Measurements from ENCODE around the gene LURAP1L.

Gene LURAP1L

DNA sequence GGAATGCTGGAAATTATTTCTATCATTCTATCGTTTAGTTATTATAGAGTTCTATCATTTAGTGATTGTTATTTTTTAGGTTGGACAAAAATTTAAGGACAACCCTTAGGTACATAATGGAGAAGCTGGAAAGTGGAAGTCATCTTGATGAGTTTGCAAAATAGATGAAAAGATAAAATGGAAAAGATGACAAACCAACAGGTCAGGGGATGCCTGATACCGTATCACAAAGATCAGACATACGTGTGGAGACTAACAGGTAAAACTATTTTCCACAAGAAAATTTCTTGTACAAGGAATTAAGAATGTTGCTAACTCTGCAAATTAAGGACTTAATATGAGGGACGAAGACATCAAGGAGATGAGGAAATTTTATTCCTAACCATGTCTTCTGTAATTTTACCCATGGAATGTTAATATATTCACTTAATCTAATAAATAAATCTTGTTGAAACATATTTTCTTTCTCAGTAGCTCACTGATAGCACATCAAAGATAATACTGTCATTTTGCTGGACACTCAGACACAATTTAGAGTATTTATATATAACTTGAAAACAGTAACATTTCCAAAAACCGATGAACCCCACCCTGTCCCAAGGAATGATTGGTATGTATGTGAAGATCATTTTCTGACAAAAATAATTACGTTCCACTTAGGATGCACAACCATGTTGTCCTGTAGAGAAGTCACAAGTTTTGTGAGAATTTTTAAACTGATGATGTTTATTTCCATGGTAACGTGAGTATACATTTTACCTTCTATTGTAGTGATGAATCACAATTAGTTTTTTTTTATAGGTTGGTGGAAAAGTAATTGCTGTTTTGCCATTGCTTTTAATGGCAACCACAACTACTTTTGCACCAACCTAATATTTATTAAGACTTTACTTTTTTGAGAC is 2.6 kb downstream of the LURAP1L start:
- no peak overlapping the region for H3K56ac ChIP-seq (ENCODE audit: low read length)
- H3K18ac ChIP-seq (ENCODE audit: low read length), result no peak overlapping the region
- no peak overlapping the region for H3K4ac ChIP-seq (ENCODE audit: low read depth, low read length)
- no peaks in the 10 kb centered on the region for H3K79me2 ChIP-seq (ENCODE audit: control insufficient read depth, insufficient read depth, low read length)
- H3K27me3 ChIP-seq (ENCODE audit: insufficient read depth, low read length, poor library complexity), result no peaks in the 10 kb centered on the region
- H3K27ac ChIP-seq (ENCODE audit: low read depth, low read length), result no peak overlapping the region
- no CpG with 5 or more reads among the region's 7 CpGs for WGBS (ENCODE audit: extremely low coverage, insufficient coverage, low lambda C conversion rate)
- H2BK15ac ChIP-seq (replicated peaks; ENCODE audit: low read depth), result no peak overlapping the region
- H3K4me1 ChIP-seq (ENCODE audit: control insufficient read depth, low read depth, low read length), result no peaks in the 10 kb centered on the region
- no peaks in the 10 kb centered on the region for H3K79me1 ChIP-seq (ENCODE audit: low read length)
- no peak overlapping the region for H2BK5ac ChIP-seq (ENCODE audit: low read length)
- H3K4me2 ChIP-seq (ENCODE audit: low read length), result no peak overlapping the region
- H3K23ac ChIP-seq (ENCODE audit: low read length), result no peak overlapping the region
- no peaks in the 10 kb centered on the region for H3K36me3 ChIP-seq (ENCODE audit: control insufficient read depth, insufficient read depth, low read length)
- no peak overlapping the region for H3K9ac ChIP-seq (ENCODE audit: low read length)
- no peak for DNase-seq
- H2BK120ac ChIP-seq (ENCODE audit: low read depth, low read length), result no peak overlapping the region
- H2AK5ac ChIP-seq (ENCODE audit: low read length), result no peak overlapping the region
- H3K4me3 ChIP-seq (ENCODE audit: low read length), result no peak overlapping the region
- no peak overlapping the region for H4K8ac ChIP-seq (ENCODE audit: low read depth, low read length)
- H4K5ac ChIP-seq (ENCODE audit: low read length), result no peak overlapping the region

DNA sequence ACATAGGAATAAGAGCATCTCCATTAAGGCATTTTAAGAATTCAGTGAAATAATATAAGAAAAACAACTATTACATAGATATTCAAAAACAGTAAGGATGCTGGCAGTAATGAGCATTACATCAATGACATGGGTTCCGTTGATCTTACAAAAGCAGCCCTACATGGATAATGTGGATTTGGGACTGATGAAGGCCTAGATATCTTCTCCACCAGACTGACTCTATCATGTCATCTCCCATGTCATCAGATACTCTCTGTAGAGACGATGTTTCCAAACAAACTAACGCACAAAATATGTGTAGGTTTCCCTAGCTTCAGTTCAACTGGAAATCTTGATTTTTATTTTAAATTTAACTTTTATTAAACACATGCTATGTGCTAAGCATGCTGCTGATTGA is 3.6 kb downstream of the LURAP1L start:
- Histone ChIP-seq H3K18ac (ENCODE audit: low read length) (no peak overlapping the region), H2AK5ac (ENCODE audit: low read length) (no peak overlapping the region), H3K4me3 (ENCODE audit: low read length) (no peak overlapping the region), H3K4ac (ENCODE audit: low read depth, low read length) (no peak overlapping the region), H4K8ac (ENCODE audit: low read depth, low read length) (no peak overlapping the region), H3K56ac (ENCODE audit: low read length) (no peak overlapping the region), H3K4me1 (ENCODE audit: control insufficient read depth, low read depth, low read length) (no peaks in the 10 kb centered on the region), H3K79me1 (ENCODE audit: low read length) (no peaks in the 10 kb centered on the region), H2BK5ac (ENCODE audit: low read length) (no peak overlapping the region), H4K5ac (ENCODE audit: low read length) (no peak overlapping the region), H3K36me3 (ENCODE audit: control insufficient read depth, insufficient read depth, low read length) (no peaks in the 10 kb centered on the region), H3K79me2 (ENCODE audit: control insufficient read depth, insufficient read depth, low read length) (no peaks in the 10 kb centered on the region), H2BK15ac (replicated peaks; ENCODE audit: low read depth) (no peak overlapping the region), H3K23ac (ENCODE audit: low read length) (no peak overlapping the region), H3K27me3 (ENCODE audit: insufficient read depth, low read length, poor library complexity) (no peaks in the 10 kb centered on the region), H3K9ac (ENCODE audit: low read length) (no peak overlapping the region), H2BK120ac (ENCODE audit: low read depth, low read length) (no peak overlapping the region), H3K4me2 (ENCODE audit: low read length) (no peak overlapping the region), H3K27ac (ENCODE audit: low read depth, low read length) (no peak overlapping the region)
- WGBS (ENCODE audit: extremely low coverage, insufficient coverage, low lambda C conversion rate), result no CpG with 5 or more reads among the region's 3 CpGs
- no peak for DNase-seq

DNA sequence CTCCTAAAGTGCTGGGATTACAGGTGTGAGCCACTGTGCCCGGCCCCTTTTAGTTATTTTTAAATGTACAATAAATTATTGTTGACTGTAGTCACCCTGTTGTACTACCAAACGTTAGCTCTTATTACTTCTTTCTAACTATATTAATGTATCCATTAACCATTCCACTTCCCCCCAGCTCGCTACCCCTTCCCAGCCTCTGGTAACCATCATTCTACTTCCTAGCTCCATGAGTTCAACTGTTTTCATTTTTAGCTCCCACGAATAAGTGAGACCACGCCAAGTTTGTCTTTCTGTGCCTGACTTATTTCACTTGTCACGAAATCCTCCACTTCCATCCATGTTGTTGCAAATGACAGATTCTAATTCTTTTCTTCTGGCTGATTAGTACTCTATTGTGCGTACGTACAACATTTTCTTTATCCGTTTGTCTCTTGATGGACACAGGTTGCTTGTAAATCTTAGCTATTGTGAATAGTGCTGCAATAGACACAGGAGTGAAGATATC is 6.5 kb downstream of the LURAP1L start:
- H3K9ac ChIP-seq (ENCODE audit: low read length), result no peak overlapping the region
- no peak overlapping the region for H2BK5ac ChIP-seq (ENCODE audit: low read length)
- H2BK15ac ChIP-seq (replicated peaks; ENCODE audit: low read depth), result no peak overlapping the region
- no peaks in the 10 kb centered on the region for H3K79me2 ChIP-seq (ENCODE audit: control insufficient read depth, insufficient read depth, low read length)
- no peaks in the 10 kb centered on the region for H3K4me1 ChIP-seq (ENCODE audit: control insufficient read depth, low read depth, low read length)
- no peak overlapping the region for H3K4me3 ChIP-seq (ENCODE audit: low read length)
- H3K4me2 ChIP-seq (ENCODE audit: low read length), result no peak overlapping the region
- H2AK5ac ChIP-seq (ENCODE audit: low read length), result no peak overlapping the region
- no peak overlapping the region for H3K18ac ChIP-seq (ENCODE audit: low read length)
- H3K36me3 ChIP-seq (ENCODE audit: control insufficient read depth, insufficient read depth, low read length), result no peaks in the 10 kb centered on the region
- no peak overlapping the region for H3K27ac ChIP-seq (ENCODE audit: low read depth, low read length)
- no peak overlapping the region for H3K23ac ChIP-seq (ENCODE audit: low read length)
- H4K5ac ChIP-seq (ENCODE audit: low read length), result no peak overlapping the region
- no peak overlapping the region for H3K56ac ChIP-seq (ENCODE audit: low read length)
- WGBS (ENCODE audit: extremely low coverage, insufficient coverage, low lambda C conversion rate), result no CpG with 5 or more reads among the region's 9 CpGs
- no peaks in the 10 kb centered on the region for H3K79me1 ChIP-seq (ENCODE audit: low read length)
- DNase-seq, result no peak
- H2BK120ac ChIP-seq (ENCODE audit: low read depth, low read length), result no peak overlapping the region
- H3K4ac ChIP-seq (ENCODE audit: low read depth, low read length), result no peak overlapping the region
- H4K8ac ChIP-seq (ENCODE audit: low read depth, low read length), result no peak overlapping the region
- no peaks in the 10 kb centered on the region for H3K27me3 ChIP-seq (ENCODE audit: insufficient read depth, low read length, poor library complexity)

DNA sequence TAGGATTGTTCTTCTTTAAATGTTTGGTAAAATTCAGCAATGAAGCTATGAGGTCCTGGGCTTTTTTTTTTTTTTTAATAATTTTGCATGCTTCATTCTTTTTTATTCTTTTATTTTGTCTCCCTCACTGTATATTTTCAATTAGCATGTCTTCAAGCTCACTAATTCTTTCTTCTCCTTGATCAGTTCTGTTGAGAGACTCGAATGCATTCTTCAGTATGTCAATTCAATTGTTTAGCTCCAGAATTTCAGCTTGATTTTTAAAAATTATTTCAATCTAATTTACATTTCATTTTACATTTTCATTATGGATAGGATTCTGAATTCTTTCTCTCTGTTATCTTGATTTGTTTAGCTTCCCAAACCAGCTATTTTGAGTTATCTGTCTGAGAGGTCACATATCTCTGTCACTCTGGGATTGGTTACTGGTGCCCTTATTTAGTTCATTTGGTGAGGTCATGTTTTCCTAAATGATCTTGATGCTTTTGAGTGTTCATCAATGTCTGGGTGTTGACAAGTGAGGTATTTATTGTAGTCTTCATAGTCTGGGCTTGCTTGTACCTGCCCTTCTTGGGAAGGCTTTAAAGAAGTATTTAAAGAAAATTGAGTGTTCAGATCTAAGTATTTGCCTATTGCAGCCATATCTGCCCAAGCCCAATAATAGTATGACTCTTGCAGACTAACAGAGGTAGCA is 9.1 kb downstream of the LURAP1L start:
- Histone ChIP-seq H3K27me3 (ENCODE audit: insufficient read depth, low read length, poor library complexity) (no peaks in the 10 kb centered on the region), H3K4me3 (ENCODE audit: low read length) (no peak overlapping the region), H3K4me2 (ENCODE audit: low read length) (no peak overlapping the region), H3K4me1 (ENCODE audit: control insufficient read depth, low read depth, low read length) (no peaks in the 10 kb centered on the region), H3K36me3 (ENCODE audit: control insufficient read depth, insufficient read depth, low read length) (no peaks in the 10 kb centered on the region), H2BK120ac (ENCODE audit: low read depth, low read length) (no peak overlapping the region), H3K18ac (ENCODE audit: low read length) (no peak overlapping the region), H3K23ac (ENCODE audit: low read length) (no peak overlapping the region), H3K9ac (ENCODE audit: low read length) (no peak overlapping the region), H2BK5ac (ENCODE audit: low read length) (no peak overlapping the region), H3K79me1 (ENCODE audit: low read length) (no peaks in the 10 kb centered on the region), H3K56ac (ENCODE audit: low read length) (no peak overlapping the region), H4K5ac (ENCODE audit: low read length) (no peak overlapping the region), H2BK15ac (replicated peaks; ENCODE audit: low read depth) (no peak overlapping the region), H3K27ac (ENCODE audit: low read depth, low read length) (no peak overlapping the region), H4K8ac (ENCODE audit: low read depth, low read length) (no peak overlapping the region), H2AK5ac (ENCODE audit: low read length) (no peak overlapping the region), H3K79me2 (ENCODE audit: control insufficient read depth, insufficient read depth, low read length) (no peaks in the 10 kb centered on the region), H3K4ac (ENCODE audit: low read depth, low read length) (no peak overlapping the region)
- no CpG with 5 or more reads among the region's 1 CpG for WGBS (ENCODE audit: extremely low coverage, insufficient coverage, low lambda C conversion rate)
- no peak for DNase-seq

DNA sequence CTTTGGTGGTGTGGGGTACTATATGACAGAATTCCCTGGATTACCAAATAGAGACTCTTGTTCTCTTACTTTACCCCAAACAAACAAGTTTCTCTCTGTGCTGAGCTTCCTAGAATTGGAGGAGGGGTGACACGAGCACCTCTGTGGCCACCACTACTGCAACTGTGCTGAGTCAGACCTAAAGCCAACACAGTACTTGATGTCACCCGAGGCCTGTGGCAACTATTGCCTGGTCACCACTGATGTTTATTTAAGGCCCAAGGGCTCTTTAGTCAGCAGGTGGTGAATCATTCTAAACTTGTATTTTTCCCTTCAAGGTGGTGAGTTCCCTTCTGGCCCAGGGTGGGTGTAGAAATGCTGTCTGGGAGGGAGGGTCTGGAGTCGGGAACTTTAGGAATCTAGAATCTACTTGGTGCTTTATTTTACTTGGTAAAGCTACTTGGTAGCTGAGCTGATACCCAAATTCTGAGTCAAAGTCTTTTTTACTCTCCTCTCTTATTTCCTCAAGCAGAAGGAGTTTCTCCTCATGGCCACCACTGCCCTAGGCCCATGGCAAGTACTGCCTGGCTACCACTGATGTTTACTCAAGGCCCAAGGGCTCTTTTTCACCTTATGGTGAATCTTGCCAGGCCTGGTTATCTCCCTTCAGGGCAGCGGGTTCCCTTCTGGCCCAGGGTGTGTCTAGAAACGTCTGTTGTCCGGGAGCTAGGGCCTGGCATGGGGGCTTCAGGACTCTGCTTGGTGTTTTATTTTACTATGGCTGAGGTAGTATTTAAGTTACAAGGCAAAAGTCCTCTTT is 9.8 kb downstream of the LURAP1L start:
- no peak overlapping the region for H3K18ac ChIP-seq (ENCODE audit: low read length)
- H3K9ac ChIP-seq (ENCODE audit: low read length), result no peak overlapping the region
- no peak overlapping the region for H3K27ac ChIP-seq (ENCODE audit: low read depth, low read length)
- no peaks in the 10 kb centered on the region for H3K79me2 ChIP-seq (ENCODE audit: control insufficient read depth, insufficient read depth, low read length)
- no peaks in the 10 kb centered on the region for H3K79me1 ChIP-seq (ENCODE audit: low read length)
- H3K27me3 ChIP-seq (ENCODE audit: insufficient read depth, low read length, poor library complexity), result no peaks in the 10 kb centered on the region
- H2BK15ac ChIP-seq (replicated peaks; ENCODE audit: low read depth), result no peak overlapping the region
- no CpG with 5 or more reads among the region's 6 CpGs for WGBS (ENCODE audit: extremely low coverage, insufficient coverage, low lambda C conversion rate)
- no peak overlapping the region for H2AK5ac ChIP-seq (ENCODE audit: low read length)
- no peaks in the 10 kb centered on the region for H3K36me3 ChIP-seq (ENCODE audit: control insufficient read depth, insufficient read depth, low read length)
- no peak overlapping the region for H3K4me2 ChIP-seq (ENCODE audit: low read length)
- H3K4ac ChIP-seq (ENCODE audit: low read depth, low read length), result no peak overlapping the region
- H2BK5ac ChIP-seq (ENCODE audit: low read length), result no peak overlapping the region
- H3K4me1 ChIP-seq (ENCODE audit: control insufficient read depth, low read depth, low read length), result no peaks in the 10 kb centered on the region
- DNase-seq, result peak; percentile 65
- no peak overlapping the region for H2BK120ac ChIP-seq (ENCODE audit: low read depth, low read length)
- H4K5ac ChIP-seq (ENCODE audit: low read length), result no peak overlapping the region
- H3K56ac ChIP-seq (ENCODE audit: low read length), result no peak overlapping the region
- no peak overlapping the region for H4K8ac ChIP-seq (ENCODE audit: low read depth, low read length)
- no peak overlapping the region for H3K4me3 ChIP-seq (ENCODE audit: low read length)
- no peak overlapping the region for H3K23ac ChIP-seq (ENCODE audit: low read length)
